WI38 (cell line): ENCODE data around the gene TMX4.

Experiments
- H3K4me3 ChIP-seq: 2 replicates; pipeline ENCODE4 v1.5.1; 2011; ENCODE audit warnings: low read depth, mild to moderate bottlenecking, control low read depth, low read length
- CTCF ChIP-seq: IDR thresholded peaks from 2 replicates; pipeline ENCODE4 v1.5.1; 2012; ENCODE audit warnings: low read depth, mild to moderate bottlenecking, control low read depth, low read length

The TMX4 gene

GRCh38 chr20:7989379-7989778 is 30.2 kb downstream of the TMX4 start:
- no peak for TF ChIP-seq CTCF
- no peak overlapping the region for H3K4me3 ChIP-seq

- no peak for TF ChIP-seq CTCF
- H3K4me3 ChIP-seq: no peak overlapping the region
Measured at GRCh38 chr20:7985916-7986315, 33.6 kb downstream of the TMX4 start.

- no peak overlapping the region for H3K4me3 ChIP-seq
- TF ChIP-seq CTCF: no peak
Measured at GRCh38 chr20:7984192-7984591, 35.4 kb downstream of the TMX4 start.

GRCh38 chr20:7981374-7981773 is 38.2 kb downstream of the TMX4 start:
- TF ChIP-seq CTCF: no peak
- H3K4me3 ChIP-seq: no peak overlapping the region

GRCh38 chr20:7980332-7981046 is 39.1 kb downstream of the TMX4 start:
- no peak overlapping the region for H3K4me3 ChIP-seq
- TF ChIP-seq CTCF: peak; percentile 33; the same call in 1 of the 2 replicates

- TF ChIP-seq CTCF: no peak
- H3K4me3 ChIP-seq: no peak overlapping the region
Measured at GRCh38 chr20:7977709-7978108, 41.9 kb downstream of the TMX4 start.

- H3K4me3 ChIP-seq: no peak overlapping the region
Measured at GRCh38 chr20:7975851-7976414, 43.6 kb downstream of the TMX4 start.

More at GRCh38 chr20:7975851-7976414, 43.6 kb downstream of the TMX4 start:
- no peak for TF ChIP-seq CTCF
